NB4 (cell line): Measurements from ENCODE around the gene LRCH1.

Experiments used
- DNase-seq: peaks from one replicate; pipeline ENCODE4 v3.0.0; 2010; ENCODE audit warnings: low read depth
- H3K4me3 ChIP-seq: one replicate; pipeline ENCODE4 v1.5.1; 2011; ENCODE audit warnings: mild to moderate bottlenecking, low read depth, low read length, moderate library complexity
- CTCF ChIP-seq: IDR thresholded peaks from one replicate; pipeline ENCODE4 v1.5.1; 2012; ENCODE audit warnings: low read depth, low read length
- MAX ChIP-seq: IDR thresholded peaks from 2 replicates; pipeline ENCODE4 v1.6.1; 2011; ENCODE audit warnings: low read depth, low read length
- MYC ChIP-seq: IDR thresholded peaks from 2 replicates; pipeline ENCODE4 v1.6.1; 2011; ENCODE audit warnings: low read depth, low read length
- POLR2A ChIP-seq: IDR thresholded peaks from 2 replicates; pipeline ENCODE4 v1.6.1; 2011; ENCODE audit warnings: mild to moderate bottlenecking; ENCODE audit not compliant: insufficient read length; ENCODE audit errors: extremely low read depth

The LRCH1 gene

GRCh38 chr13:46553886-46554858 lies 1.2 kb downstream of the LRCH1 start:
- TF ChIP-seq MYC (peak; percentile 54), CTCF (peak; percentile 16), POLR2A (peak; percentile 38), MAX (peak; percentile 33; the same call in 1 of the 2 replicates)
- peak overlapping the region; percentile 88 for H3K4me3 ChIP-seq
- DNase-seq, result peak; percentile 96

- no peak for TF ChIP-seq POLR2A
- TF ChIP-seq MYC, result no peak
- TF ChIP-seq CTCF, result no peak
- no peak for TF ChIP-seq MAX
- peak overlapping the region; percentile 88 for H3K4me3 ChIP-seq
Measured at GRCh38 chr13:46554951-46555350, 2.0 kb downstream of the LRCH1 start.

DNA sequence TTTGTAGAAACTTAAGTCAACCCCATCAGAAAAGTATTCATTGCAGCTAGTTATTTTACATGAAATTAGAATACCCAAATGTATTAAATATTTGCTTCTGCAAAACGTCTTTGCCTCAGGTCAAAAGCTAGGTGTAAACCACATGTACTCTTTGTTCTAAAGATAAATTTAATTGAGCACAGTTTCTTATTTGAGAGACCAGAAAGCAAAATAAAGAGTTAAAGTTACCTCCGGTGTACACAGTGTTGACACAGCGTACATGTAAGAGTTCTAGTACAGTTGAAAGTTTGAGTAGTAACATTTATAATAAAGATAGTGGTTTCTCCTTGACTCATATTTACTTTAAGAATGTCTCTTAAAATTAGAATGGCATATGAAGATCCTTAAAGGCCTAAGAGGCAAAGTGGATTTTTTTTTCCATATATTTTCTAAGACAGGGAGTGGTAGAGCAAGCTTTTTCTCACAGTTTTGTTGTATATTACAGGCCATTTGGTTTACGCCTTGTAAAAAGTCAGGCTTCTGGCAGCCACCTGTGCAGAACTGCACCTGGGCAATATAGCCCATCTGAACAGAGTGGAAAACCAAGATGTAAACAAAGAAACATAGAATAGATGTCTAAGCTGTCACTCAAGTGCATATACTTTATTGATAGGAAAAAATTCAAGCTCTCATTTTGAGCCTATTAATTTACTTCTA lies 2.9 kb downstream of the LRCH1 start:
- TF ChIP-seq MYC (no peak), MAX (no peak), CTCF (no peak), POLR2A (no peak)
- DNase-seq, result no peak
- peak overlapping the region; percentile 88 for H3K4me3 ChIP-seq

More at GRCh38 chr13:46554951-46555350, 2.0 kb downstream of the LRCH1 start:
- no peak for DNase-seq

- no peak for DNase-seq
- no peak for TF ChIP-seq POLR2A
- no peak for TF ChIP-seq MAX
- TF ChIP-seq CTCF, result no peak
- no peak for TF ChIP-seq MYC
- H3K4me3 ChIP-seq, result no peak overlapping the region
Measured at GRCh38 chr13:46556418-46556779, 3.4 kb downstream of the LRCH1 start.

GRCh38 chr13:46559272-46559805 lies 6.4 kb downstream of the LRCH1 start:
- H3K4me3 ChIP-seq, result no peak overlapping the region
- TF ChIP-seq POLR2A, result no peak
- no peak for TF ChIP-seq MYC
- TF ChIP-seq CTCF, result no peak
- no peak for TF ChIP-seq MAX
- no peak for DNase-seq
